MM.1S (cell line): Measurements from ENCODE around the gene KCTD15.

Experiments used
- DNase-seq: peaks from one replicate; pipeline ENCODE4 v3.0.0-alpha.2; 2015
- H2AFZ ChIP-seq: fragments of 300-600 bp; sonication (generic); 2 replicates; pipeline ENCODE4 v1.6.0; 2016; ENCODE audit warnings: antibody characterized with exemption, low read length
- H3F3A ChIP-seq: fragments of 300-600 bp; sonication (generic); 2 replicates; pipeline ENCODE4 v1.6.1; 2016; ENCODE audit warnings: mild to moderate bottlenecking, antibody characterized with exemption, low read length, moderate library complexity, mixed read lengths; ENCODE audit not compliant: insufficient read depth
- H3K27ac ChIP-seq: fragments of 300-600 bp; sonication (generic); 2 replicates; pipeline ENCODE4 v1.5.1; 2016; ENCODE audit warnings: mild to moderate bottlenecking, low read length
- H3K27me3 ChIP-seq: fragments of 300-600 bp; sonication (generic); replicated peaks from 2 replicates; pipeline ENCODE4 v1.6.0; 2016; ENCODE audit warnings: low read length; ENCODE audit not compliant: insufficient read depth
- H3K36me3 ChIP-seq: fragments of 300-600 bp; sonication (generic); replicated peaks from 2 replicates; pipeline ENCODE4 v1.6.1; 2016; ENCODE audit warnings: mild to moderate bottlenecking, low read length, mixed read lengths; ENCODE audit not compliant: insufficient read depth
- H3K4me1 ChIP-seq: fragments of 300-600 bp; sonication (generic); 2 replicates; pipeline ENCODE4 v1.6.1; 2016; ENCODE audit warnings: low read length, mixed read lengths
- H3K4me2 ChIP-seq: fragments of 300-600 bp; sonication (generic); 2 replicates; pipeline ENCODE4 v1.6.0; 2016; ENCODE audit warnings: low read depth, low read length
- H3K4me3 ChIP-seq: fragments of 300-600 bp; sonication (generic); 2 replicates; pipeline ENCODE4 v1.5.1; 2016; ENCODE audit warnings: low read length, mixed read lengths
- H3K79me2 ChIP-seq: fragments of 300-600 bp; sonication (generic); 2 replicates; pipeline ENCODE4 v1.6.1; 2016; ENCODE audit warnings: mixed run types, low read length, mixed read lengths
- H3K9ac ChIP-seq: fragments of 300-600 bp; sonication (generic); 2 replicates; pipeline ENCODE4 v1.6.1; 2016; ENCODE audit warnings: low read length, mixed read lengths
- H3K9me2 ChIP-seq: fragments of 300-600 bp; sonication (generic); replicated peaks from 2 replicates; pipeline ENCODE4 v1.6.1; 2016; ENCODE audit warnings: mild to moderate bottlenecking, low read length, mixed read lengths; ENCODE audit not compliant: insufficient read depth
- H3K9me3 ChIP-seq: fragments of 300-600 bp; sonication (generic); replicated peaks from 2 replicates; pipeline ENCODE4 v1.6.1; 2016; ENCODE audit warnings: mild to moderate bottlenecking, low read length, mixed read lengths; ENCODE audit not compliant: insufficient read depth
- H4K20me1 ChIP-seq: fragments of 300-600 bp; sonication (generic); 2 replicates; pipeline ENCODE4 v1.6.1; 2016; ENCODE audit warnings: mild to moderate bottlenecking, low read length, moderate library complexity, mixed read lengths; ENCODE audit not compliant: insufficient read depth
- EZH2 ChIP-seq: fragments of 300-600 bp; sonication (generic); optimal IDR thresholded peaks from 2 replicates; pipeline ENCODE3; 2017; ENCODE audit warnings: low read depth, mild to moderate bottlenecking, antibody characterized with exemption, low read length, mixed read lengths
- EZH2phosphoT487 ChIP-seq: fragments of 300-600 bp; sonication (generic); IDR thresholded peaks from 2 replicates; pipeline ENCODE4 v1.6.1; 2018; ENCODE audit warnings: antibody characterized with exemption, low read length
- TF ChIP-seq, protein P1 (sequence below): fragments of 300-600 bp; sonication (generic); IDR thresholded peaks from 2 replicates; pipeline ENCODE4 v1.5.1; 2016; ENCODE audit warnings: antibody characterized with exemption, low read length, mixed read lengths

KCTD15 gene

DNA sequence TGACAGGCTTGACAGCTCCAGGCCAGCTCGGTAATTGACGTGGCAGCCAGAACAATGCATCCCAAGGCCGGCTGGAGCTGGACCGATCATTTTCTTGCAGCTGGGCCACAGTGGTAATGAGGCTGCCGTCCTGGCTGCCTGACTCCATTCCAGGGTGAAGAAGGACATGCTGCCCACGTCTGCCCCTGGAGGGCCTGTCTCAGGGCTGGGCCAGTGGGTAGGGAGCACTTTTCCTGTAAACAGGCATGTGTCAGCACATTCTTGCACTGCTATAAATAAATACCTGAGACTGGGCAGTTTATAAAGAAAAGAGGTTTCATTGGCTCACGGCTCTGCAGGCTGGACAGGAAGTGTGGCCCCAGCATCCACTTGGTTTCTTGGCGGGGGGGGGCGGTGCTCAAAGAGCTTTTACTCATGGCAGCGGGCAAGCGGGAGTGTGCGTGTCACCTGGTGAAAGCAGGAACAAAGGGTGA, 38.1 kb upstream of the KCTD15 start:
- peaks cover 21% of the 10 kb centered on the region for H3K4me1 ChIP-seq
- H3K9ac ChIP-seq: peak overlapping the region; percentile 47; the same call in 1 of the 2 replicates
- no peaks in the 10 kb centered on the region for H4K20me1 ChIP-seq
- H3K4me2 ChIP-seq: peak overlapping the region; percentile 52
- no peaks in the 10 kb centered on the region for H3F3A ChIP-seq
- no peaks in the 10 kb centered on the region for H3K36me3 ChIP-seq
- no peaks in the 10 kb centered on the region for H3K79me2 ChIP-seq
- peak overlapping the region; percentile 73 for H3K27ac ChIP-seq
- DNase-seq: peak; percentile 90
- no peak for TF ChIP-seq EZH2phosphoT487
- TF ChIP-seq, protein P1, sequence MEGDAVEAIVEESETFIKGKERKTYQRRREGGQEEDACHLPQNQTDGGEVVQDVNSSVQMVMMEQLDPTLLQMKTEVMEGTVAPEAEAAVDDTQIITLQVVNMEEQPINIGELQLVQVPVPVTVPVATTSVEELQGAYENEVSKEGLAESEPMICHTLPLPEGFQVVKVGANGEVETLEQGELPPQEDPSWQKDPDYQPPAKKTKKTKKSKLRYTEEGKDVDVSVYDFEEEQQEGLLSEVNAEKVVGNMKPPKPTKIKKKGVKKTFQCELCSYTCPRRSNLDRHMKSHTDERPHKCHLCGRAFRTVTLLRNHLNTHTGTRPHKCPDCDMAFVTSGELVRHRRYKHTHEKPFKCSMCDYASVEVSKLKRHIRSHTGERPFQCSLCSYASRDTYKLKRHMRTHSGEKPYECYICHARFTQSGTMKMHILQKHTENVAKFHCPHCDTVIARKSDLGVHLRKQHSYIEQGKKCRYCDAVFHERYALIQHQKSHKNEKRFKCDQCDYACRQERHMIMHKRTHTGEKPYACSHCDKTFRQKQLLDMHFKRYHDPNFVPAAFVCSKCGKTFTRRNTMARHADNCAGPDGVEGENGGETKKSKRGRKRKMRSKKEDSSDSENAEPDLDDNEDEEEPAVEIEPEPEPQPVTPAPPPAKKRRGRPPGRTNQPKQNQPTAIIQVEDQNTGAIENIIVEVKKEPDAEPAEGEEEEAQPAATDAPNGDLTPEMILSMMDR: no peak
- TF ChIP-seq EZH2: no peak
- no peaks in the 10 kb centered on the region for H3K9me3 ChIP-seq
- H2AFZ ChIP-seq: peak overlapping the region; percentile 17
- H3K27me3 ChIP-seq: no peaks in the 10 kb centered on the region; the same call in 1 of the 2 replicates
- no peaks in the 10 kb centered on the region for H3K9me2 ChIP-seq
- H3K4me3 ChIP-seq: no peak overlapping the region

- peak overlapping the region; percentile 52 for H3K4me2 ChIP-seq
- no peaks in the 10 kb centered on the region for H3K79me2 ChIP-seq
- H3K27me3 ChIP-seq: no peaks in the 10 kb centered on the region; the same call in 1 of the 2 replicates
- H2AFZ ChIP-seq: peak overlapping the region; percentile 17; the same call in 1 of the 2 replicates
- no peaks in the 10 kb centered on the region for H3F3A ChIP-seq
- no peaks in the 10 kb centered on the region for H3K9me3 ChIP-seq
- no peaks in the 10 kb centered on the region for H4K20me1 ChIP-seq
- H3K4me3 ChIP-seq: no peak overlapping the region
- peaks cover 21% of the 10 kb centered on the region for H3K4me1 ChIP-seq
- H3K36me3 ChIP-seq: no peaks in the 10 kb centered on the region
- H3K9ac ChIP-seq: no peak overlapping the region
- DNase-seq: no peak
- TF ChIP-seq EZH2: no peak
- TF ChIP-seq EZH2phosphoT487: no peak
- TF ChIP-seq, protein P1: no peak
- H3K9me2 ChIP-seq: no peaks in the 10 kb centered on the region
- H3K27ac ChIP-seq: peak overlapping the region; percentile 73; the same call in 1 of the 2 replicates
Observed at GRCh38 chr19:33759356-33759755, 37.3 kb upstream of the KCTD15 start.

GRCh38 chr19:33763633-33764371, 32.9 kb upstream of the KCTD15 start:
- DNase-seq: no peak
- no peaks in the 10 kb centered on the region for H3F3A ChIP-seq
- no peak overlapping the region for H3K9ac ChIP-seq
- H3K27ac ChIP-seq: no peak overlapping the region
- H4K20me1 ChIP-seq: no peaks in the 10 kb centered on the region
- no peaks in the 10 kb centered on the region for H3K36me3 ChIP-seq
- H3K79me2 ChIP-seq: no peaks in the 10 kb centered on the region
- H3K9me3 ChIP-seq: no peaks in the 10 kb centered on the region
- H2AFZ ChIP-seq: no peak overlapping the region
- H3K9me2 ChIP-seq: no peaks in the 10 kb centered on the region
- no peak for TF ChIP-seq EZH2phosphoT487
- TF ChIP-seq EZH2: no peak
- TF ChIP-seq, protein P1: no peak
- no peak overlapping the region for H3K4me3 ChIP-seq
- no peak overlapping the region for H3K4me2 ChIP-seq
- peaks cover 9% of the 10 kb centered on the region for H3K27me3 ChIP-seq
- peaks cover 11% of the 10 kb centered on the region for H3K4me1 ChIP-seq
